ENCODE data around the gene DCP1A.

GRCh38 chr3:53312832-53313231 lies 34.5 kb downstream of the DCP1A start:
- TF ChIP-seq CTCF (conservative IDR thresholded peaks at IDR 0.05 in 1 of 2, IDR thresholded peaks at IDR 0.05 in 1 of 2; ENCODE audit: extremely low read depth in 1 of 2, insufficient read depth in 1 of 2, low read depth in 1 of 2, low read length in 2 of 2) (no peak), EZH2 (IDR thresholded peaks at IDR 0.05; ENCODE audit: borderline replicate concordance, low read length) (no peak)

Data from mammary epithelial cell (primary cell).